GM12891 (cell line): ENCODE results near the gene FERMT2.

Experiments
- DNase-seq: peaks from one replicate; pipeline ENCODE4 v3.0.0; 2011; ENCODE audit warnings: low spot score; ENCODE audit not compliant: insufficient read length
- FAIRE-seq: peaks from 2 replicates; lab custom pipeline; 2011; peaks lifted over from hg19 to GRCh38; lab: Jason Lieb, UNC
- PAX5 ChIP-seq: IDR thresholded peaks from 2 replicates; pipeline ENCODE4 v1.6.1; 2011; ENCODE audit warnings: low read length, moderate library complexity, mild to moderate bottlenecking; ENCODE audit not compliant: insufficient read depth, severe bottlenecking
- POLR2A ChIP-seq: IDR thresholded peaks from 2 replicates; pipeline ENCODE4 v1.6.1; 2011; ENCODE audit warnings: low read depth, low read length, control low read depth
- POLR2AphosphoS5 ChIP-seq: IDR thresholded peaks from 2 replicates; pipeline ENCODE4 v1.6.1; 2011; ENCODE audit warnings: low read depth, low read length, control low read depth
- POU2F2 ChIP-seq: IDR thresholded peaks from 2 replicates; pipeline ENCODE4 v1.6.1; 2011; ENCODE audit warnings: low read depth, mild to moderate bottlenecking, control low read depth, low read length, moderate library complexity
- SPI1 ChIP-seq: IDR thresholded peaks from 2 replicates; pipeline ENCODE4 v1.6.1; 2011; ENCODE audit warnings: low read depth, low read length, control low read depth
- TAF1 ChIP-seq: IDR thresholded peaks from 2 replicates; pipeline ENCODE4 v1.6.1; 2011; ENCODE audit warnings: low read depth, low read length, control low read depth

The FERMT2 gene

DNA sequence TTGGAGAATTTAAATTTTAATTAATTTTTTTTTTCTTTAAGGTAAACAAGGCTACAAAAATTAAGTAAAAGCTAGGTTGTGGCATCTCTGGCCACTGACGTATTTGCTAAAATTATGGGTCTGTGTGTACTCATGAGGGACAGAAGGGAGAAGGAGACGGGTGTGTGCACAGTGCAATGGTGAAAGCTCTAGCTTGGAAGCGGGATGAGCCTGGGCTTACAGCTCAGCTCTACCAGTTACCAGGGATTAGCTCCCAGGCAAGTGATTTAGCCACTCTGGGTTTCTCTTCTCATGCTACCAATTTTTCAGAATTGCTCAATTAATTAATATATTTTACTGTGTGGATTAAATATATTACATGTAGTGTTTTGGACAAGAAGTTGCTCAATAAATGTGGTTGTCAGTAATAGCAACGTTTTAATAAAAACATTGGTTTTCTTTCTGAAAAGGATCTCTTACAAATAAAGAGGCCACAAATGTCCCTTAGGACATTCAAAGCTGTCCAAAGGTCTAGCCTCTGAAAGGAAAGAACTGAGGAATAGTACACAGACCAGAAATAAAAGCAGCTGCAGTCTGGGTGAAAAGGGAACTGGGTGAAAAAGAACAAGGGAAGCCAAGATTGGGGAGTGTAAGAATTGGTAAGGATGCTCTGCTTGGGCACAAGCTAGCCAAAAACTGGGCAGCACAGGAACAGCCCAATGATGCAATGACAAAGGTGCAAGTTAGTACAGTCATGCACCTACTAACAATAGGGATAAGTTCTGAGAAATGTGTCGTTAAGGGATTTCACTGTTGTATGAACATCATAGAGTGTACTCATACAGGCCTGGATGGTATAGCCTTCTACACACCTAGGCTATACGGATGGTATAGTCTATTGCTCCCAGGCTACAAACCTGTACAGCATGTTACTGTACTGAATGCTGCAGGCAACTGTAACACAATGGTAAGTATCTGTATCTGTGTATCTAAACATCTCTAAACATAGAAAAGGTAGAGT is 61.7 kb downstream of the FERMT2 start:
- no peak for DNase-seq
- no peak for FAIRE-seq
- no peak for TF ChIP-seq SPI1
- no peak for TF ChIP-seq POLR2AphosphoS5

DNA sequence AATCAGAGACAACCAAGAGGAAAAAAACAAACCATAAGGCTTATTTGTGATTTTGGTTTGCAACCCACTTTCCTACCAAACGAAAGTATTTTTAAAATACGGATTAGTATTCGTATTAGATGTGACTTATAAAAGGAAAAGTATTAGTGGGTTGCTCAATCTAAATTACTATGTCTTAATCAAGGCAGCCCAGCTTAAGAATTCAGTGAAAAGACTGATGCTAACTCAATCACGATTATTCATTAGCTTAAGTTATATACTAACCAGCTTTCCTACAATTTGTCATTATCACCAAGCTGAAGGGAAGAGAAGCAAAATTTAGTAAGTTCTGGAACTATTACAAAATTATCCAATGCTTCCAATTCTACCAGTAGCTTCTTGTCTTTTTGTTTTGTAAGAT is 62.7 kb downstream of the FERMT2 start:
- DNase-seq (no peak), FAIRE-seq (no peak)
- no peak for TF ChIP-seq PAX5
- TF ChIP-seq POLR2AphosphoS5, result no peak
- TF ChIP-seq TAF1, result no peak
- no peak for TF ChIP-seq SPI1
- no peak for TF ChIP-seq POU2F2
- no peak for TF ChIP-seq POLR2A

DNA sequence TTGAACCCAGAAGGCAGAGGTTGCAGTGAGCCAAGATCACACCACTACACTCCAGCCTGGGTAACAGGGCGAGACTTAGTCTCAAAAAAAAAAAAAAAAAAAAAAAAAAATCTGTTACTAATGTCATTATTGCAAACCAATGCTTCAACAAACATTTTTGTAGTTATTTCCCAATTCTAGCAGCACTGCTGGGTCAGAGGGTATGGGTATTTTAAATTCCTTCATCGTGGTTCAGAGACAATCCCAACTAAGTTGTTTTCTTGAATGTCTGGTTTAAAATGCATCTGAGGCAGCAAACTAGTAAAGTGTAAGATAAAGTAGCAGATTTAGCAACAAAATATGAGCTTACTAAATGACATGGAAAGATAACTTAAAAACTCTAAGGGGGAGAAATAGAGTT is 65.6 kb downstream of the FERMT2 start:
- TF ChIP-seq POLR2AphosphoS5 (no peak), TAF1 (no peak), SPI1 (no peak), POLR2A (no peak), PAX5 (no peak), POU2F2 (no peak)
- FAIRE-seq (no peak), DNase-seq (no peak)

DNA sequence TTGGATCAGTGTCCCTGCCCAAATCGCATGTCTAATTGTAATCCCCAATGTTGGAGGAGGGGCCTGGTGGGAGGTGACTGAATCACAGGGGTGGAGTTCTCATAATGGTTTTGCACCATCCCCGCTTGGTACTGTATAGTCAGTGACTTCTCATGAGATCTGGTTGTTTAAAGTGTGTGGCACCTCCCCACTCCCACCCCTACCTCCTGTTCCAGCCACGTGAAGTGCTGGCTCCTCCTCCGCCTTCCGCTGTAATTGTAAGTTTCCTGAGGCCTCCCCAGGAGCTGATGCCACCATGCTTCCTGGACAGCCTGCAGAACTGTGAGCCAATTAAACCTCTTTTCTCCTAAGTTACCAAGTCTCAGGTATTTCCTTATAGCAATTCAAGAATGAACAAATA is 67.2 kb downstream of the FERMT2 start:
- DNase-seq, result no peak
- no peak for TF ChIP-seq POLR2A
- TF ChIP-seq TAF1, result no peak
- no peak for TF ChIP-seq SPI1
- no peak for TF ChIP-seq POLR2AphosphoS5
- TF ChIP-seq PAX5, result no peak
- no peak for TF ChIP-seq POU2F2
- no peak for FAIRE-seq

DNA sequence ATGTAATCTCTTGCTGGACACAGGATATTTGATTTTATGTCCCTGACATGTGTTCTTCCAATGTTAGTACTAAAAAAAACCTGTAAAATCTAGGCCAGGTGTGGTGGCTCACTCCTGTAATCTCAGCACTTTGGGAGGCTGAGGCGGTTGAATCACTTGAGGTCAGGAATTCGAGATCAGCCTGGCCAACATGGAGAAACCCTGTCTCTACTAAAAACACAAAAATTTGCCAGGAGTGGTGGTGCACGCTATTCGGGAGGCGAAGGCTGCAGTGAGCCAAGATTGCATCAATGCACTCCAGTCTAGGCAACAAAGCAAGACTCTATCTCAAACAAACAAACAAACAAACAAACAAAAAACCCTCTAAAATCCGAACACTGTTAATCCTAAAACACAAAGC is 68.0 kb downstream of the FERMT2 start:
- TF ChIP-seq PAX5, result no peak
- no peak for TF ChIP-seq POLR2A
- TF ChIP-seq TAF1, result no peak
- TF ChIP-seq POLR2AphosphoS5, result no peak
- TF ChIP-seq POU2F2, result no peak
- TF ChIP-seq SPI1, result no peak
- FAIRE-seq, result no peak
- DNase-seq, result no peak

DNA sequence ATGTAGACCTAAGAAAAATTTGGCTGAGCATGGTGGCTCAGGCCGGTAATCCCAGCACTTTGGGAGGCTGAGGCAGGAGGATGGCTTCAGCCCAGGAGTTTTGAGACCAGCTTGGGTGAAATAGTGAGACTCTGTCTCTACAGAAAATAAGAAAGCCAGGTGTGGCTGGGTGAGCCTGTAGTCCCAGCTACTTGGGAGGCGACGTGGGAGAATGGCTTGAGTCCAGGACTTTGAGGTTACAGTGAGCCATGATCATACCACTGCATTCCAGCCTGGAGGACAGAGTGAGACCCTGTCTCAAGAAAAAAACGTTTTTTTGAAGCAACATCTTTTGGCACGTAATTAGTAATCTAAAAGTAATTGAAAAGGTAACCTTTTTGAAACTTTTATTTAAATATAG is 70.9 kb downstream of the FERMT2 start:
- TF ChIP-seq POLR2A (no peak), POU2F2 (no peak), POLR2AphosphoS5 (no peak), TAF1 (no peak)
- DNase-seq (no peak), FAIRE-seq (no peak)

DNA sequence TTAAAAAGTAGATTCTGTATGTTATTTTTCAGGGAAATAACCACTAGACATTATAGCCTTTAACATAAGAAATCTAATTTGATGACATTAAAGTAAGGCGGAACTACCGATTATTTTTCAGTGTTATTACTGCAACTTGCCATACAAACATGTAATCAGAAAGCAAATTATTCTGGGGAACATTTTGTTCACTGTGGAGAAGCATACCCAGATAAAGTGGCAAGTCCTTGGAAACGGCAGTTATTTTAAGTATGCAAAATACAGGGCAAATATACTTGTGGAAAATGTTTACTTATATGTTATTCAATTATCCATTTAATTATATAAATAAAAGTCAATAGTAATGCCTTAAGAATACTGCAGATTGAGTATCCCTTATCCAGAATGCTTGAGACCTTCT is 71.9 kb downstream of the FERMT2 start:
- FAIRE-seq (no peak), DNase-seq (no peak)
- no peak for TF ChIP-seq POLR2A
- no peak for TF ChIP-seq PAX5
- no peak for TF ChIP-seq SPI1
- TF ChIP-seq POU2F2, result no peak
- no peak for TF ChIP-seq POLR2AphosphoS5
- TF ChIP-seq TAF1, result no peak

DNA sequence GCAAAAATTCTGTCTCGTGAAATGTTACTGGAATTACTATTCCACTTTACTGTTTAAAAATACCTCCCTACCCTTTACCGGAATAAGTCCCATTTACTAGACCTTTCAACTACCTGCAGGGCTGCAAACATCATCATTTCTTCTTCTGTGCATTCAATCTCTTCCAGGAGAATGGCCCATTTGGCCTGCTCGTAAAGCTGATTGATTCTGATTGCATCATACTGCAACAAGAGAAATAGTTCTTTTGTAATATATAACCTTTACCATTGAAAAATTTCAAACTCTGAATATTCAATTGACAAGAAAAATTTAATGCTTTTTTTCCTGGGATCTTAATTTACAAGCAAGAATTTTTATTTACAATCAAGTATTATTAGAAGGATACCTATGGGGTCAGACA is 72.4 kb downstream of the FERMT2 start:
- no peak for DNase-seq
- no peak for FAIRE-seq
- TF ChIP-seq POU2F2 (no peak), PAX5 (no peak), POLR2A (no peak), SPI1 (no peak), POLR2AphosphoS5 (no peak), TAF1 (no peak)

DNA sequence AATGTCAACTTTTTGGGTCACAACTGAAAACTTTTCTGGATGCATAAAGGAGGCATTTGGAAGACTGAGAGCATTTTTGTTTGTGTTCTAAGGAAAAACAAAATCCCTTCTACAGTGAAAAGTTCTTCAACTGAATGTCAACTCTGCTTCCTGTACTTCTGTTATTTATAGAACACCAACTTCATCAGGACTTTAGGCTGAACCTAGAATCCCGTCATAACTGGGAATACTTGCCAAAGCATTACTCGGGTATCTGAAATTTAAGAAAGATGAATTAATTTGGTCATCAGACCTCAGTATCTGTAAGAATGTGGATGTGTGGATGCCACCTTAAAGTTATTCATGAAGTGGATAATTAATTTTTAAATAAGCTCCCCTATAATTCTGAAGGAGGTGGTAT is 73.2 kb downstream of the FERMT2 start:
- DNase-seq, result no peak
- FAIRE-seq, result no peak
- no peak for TF ChIP-seq POU2F2
- no peak for TF ChIP-seq TAF1
- no peak for TF ChIP-seq POLR2AphosphoS5
- TF ChIP-seq POLR2A, result no peak
- TF ChIP-seq PAX5, result no peak
- TF ChIP-seq SPI1, result no peak

DNA sequence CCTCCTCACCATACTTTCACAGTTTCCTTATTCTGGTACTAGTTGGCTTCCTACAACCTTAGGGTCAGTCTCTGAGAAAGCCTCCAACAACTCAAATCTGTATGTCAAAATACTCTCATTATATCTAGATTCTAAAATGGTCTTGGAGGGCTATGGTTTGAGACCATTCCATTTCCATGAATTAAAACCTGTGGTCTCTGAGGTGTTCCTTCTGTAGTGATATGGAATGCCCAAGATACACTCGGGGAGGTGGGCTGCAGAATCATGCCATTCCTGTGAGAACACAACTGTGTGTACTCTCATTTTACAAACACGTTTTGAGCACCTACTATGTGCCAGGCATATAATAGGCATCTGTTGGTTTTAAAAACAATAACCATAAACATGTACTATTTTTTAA is 74.0 kb downstream of the FERMT2 start:
- DNase-seq, result no peak
- FAIRE-seq, result no peak
- TF ChIP-seq POLR2AphosphoS5 (no peak), TAF1 (no peak), POU2F2 (no peak), PAX5 (no peak), POLR2A (no peak), SPI1 (no peak)

DNA sequence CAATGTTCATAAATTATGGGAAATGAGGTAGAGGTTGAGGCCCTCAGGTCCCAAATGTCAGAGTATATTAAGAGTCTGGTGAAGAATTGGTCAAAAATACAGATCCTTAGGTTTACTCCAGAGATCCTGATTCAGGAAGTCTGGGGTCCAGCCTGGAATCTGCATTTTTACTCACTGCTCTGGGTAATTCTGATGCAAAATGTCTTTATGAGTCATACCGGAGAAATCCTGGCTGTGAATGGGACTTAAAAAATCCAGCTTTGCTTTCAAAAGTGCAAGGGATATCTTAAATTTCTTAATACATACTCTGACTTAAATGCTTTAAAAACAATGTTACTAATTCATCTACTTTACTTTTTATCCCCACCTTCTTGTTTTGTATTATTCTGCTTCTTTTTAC is 74.5 kb downstream of the FERMT2 start:
- FAIRE-seq, result no peak
- TF ChIP-seq POLR2A (no peak), PAX5 (no peak), SPI1 (no peak), TAF1 (no peak), POU2F2 (no peak), POLR2AphosphoS5 (no peak)
- DNase-seq, result no peak
